Omental fat pad (tissue), 4 donors: ENCODE results near the gene TIGD1. TPM values are rescaled to one million over a fixed set of nuclear protein-coding genes. Genes with fewer than 3 reads are reported as not detected.

ENCODE experiments used
- ATAC-seq: fragments of 150-250 bp; one replicate; pipeline ENCODE4 v1.9.1; 2016; ENCODE audit warnings: mild to moderate bottlenecking, moderate library complexity; ENCODE audit not compliant: low FRiP score
- DNase-seq: peaks from one replicate; pipeline ENCODE4 v3.0.0-alpha.2; 2019; ENCODE audit warnings: low spot score
- total RNA-seq, 4 donors: library from RNA; depleted of rRNA; stranded (reverse); fragments of >200 nt; gene quantifications; one replicate each; pipeline ENCODE4 v1.1.0, GENCODE V29; 2016
- TF ChIP-seq, protein P1 (sequence below), 3 donors: fragments of 450-650 bp; IDR thresholded peaks; one replicate each; pipeline ENCODE4 v1.5.1; 2016 to 2017; ENCODE audit warnings: antibody characterized with exemption in 3 of 3, mild to moderate bottlenecking in 3 of 3, moderate library complexity in 2 of 3

Gene TIGD1
- total RNA-seq, 4 donors from 2014 or later: 1.5 to 3.8 (median 2.4) TPM

DNA sequence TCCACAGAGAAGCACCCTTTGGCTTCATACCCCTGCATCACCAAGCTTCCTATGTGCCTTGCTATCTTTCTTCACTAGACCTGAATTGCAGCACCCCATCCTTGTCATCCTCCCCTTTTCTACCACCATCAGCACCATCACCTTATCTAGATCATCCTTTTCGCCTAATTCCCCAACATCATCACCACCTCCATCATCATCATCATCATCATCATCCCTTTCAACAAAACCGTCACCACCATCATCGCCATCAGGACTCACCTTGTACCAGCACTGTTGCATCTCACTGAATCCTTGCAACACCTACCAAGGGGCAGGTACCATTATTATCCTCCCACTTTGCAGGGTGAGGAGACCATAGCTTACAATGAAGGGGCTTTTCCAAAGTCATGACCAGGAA, 51.9 kb downstream of the TIGD1 start:
- ATAC-seq (no peak), DNase-seq (no peak)
- TF ChIP-seq, protein P1, sequence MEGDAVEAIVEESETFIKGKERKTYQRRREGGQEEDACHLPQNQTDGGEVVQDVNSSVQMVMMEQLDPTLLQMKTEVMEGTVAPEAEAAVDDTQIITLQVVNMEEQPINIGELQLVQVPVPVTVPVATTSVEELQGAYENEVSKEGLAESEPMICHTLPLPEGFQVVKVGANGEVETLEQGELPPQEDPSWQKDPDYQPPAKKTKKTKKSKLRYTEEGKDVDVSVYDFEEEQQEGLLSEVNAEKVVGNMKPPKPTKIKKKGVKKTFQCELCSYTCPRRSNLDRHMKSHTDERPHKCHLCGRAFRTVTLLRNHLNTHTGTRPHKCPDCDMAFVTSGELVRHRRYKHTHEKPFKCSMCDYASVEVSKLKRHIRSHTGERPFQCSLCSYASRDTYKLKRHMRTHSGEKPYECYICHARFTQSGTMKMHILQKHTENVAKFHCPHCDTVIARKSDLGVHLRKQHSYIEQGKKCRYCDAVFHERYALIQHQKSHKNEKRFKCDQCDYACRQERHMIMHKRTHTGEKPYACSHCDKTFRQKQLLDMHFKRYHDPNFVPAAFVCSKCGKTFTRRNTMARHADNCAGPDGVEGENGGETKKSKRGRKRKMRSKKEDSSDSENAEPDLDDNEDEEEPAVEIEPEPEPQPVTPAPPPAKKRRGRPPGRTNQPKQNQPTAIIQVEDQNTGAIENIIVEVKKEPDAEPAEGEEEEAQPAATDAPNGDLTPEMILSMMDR (IDR thresholded peaks at IDR 0.05): no peak

Other genes with a start within 250 kb of the TIGD1 start
- not detected for gene ALPP, start 171.8 kb downstream of the TIGD1 start, total RNA-seq
- gene ALPG, start 143.7 kb downstream of the TIGD1 start, total RNA-seq: not detected
- not detected for gene ALPI, start 94.4 kb downstream of the TIGD1 start, total RNA-seq
- 1 to 10 TPM in 2 of 4 donors, under 1 TPM in 1, not detected in 1; 0.19 to 1.1 (median 1.0) TPM for gene ECEL1, start 62.7 kb downstream of the TIGD1 start, total RNA-seq
- gene PRSS56, start 30.2 kb downstream of the TIGD1 start, total RNA-seq: not detected
- not detected for gene CHRND, start 24.4 kb downstream of the TIGD1 start, total RNA-seq
- gene CHRNG, start 10.9 kb downstream of the TIGD1 start, total RNA-seq: not detected
- 10 to 100 TPM; 32.2 to 45.4 (median 37.8) TPM for gene EIF4E2, start 132 bp upstream of the TIGD1 start, total RNA-seq
- gene EFHD1, start 83.0 kb upstream of the TIGD1 start, total RNA-seq: 10 to 100 TPM in 3 of 4 donors, 1 to 10 TPM in 1; 9.6 to 44.1 (median 18.1) TPM
- 10 to 100 TPM; 63.9 to 80.2 (median 72.2) TPM for gene GIGYF2, start 146.8 kb upstream of the TIGD1 start, total RNA-seq
- gene KCNJ13, start 226.0 kb upstream of the TIGD1 start, total RNA-seq: not detected